ENCODE measurements around the gene ATP6V1G2. TPM values are rescaled to one million over a fixed set of nuclear protein-coding genes. Genes with fewer than 3 reads are reported as not detected.

ATP6V1G2 gene
- 0.21 and 1.2 TPM in 2 replicates for total RNA-seq

DNA sequence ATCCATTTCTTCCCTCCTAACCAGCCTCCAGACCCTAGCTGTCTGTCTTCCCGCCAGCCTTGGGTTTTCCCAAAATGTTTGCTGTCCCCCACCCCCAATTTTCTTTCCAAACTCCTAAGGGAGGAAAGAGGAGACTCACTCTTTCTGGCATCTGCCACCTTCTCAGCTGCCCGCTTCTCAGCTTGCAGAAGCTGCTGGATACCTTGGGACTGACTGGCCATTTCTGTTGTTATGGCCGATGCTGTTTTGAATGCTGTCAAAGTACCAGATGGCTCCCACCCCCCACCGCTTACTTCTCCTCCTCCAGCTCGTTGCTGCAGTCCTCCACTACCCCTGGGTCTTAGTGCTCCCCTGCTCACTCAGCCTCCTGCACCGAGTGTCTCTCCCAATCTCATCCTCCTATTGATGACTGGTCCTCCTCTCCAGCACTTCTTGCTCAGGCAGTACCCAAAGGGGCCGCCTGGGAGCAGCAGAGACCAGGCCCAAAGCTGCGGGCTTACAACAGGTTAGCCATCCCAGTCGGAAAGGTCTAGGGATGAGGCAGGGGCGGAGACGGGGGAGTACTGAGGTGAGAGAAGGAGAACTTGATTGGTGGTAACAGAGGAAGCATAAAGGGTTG, at the start of gene ATP6V1G2:
Gene ATP6V1G2 (minus strand): TSS at position 270 of the 619 bp plus-strand sequence. CDS start 49 bp downstream, at position 221.

DNA sequence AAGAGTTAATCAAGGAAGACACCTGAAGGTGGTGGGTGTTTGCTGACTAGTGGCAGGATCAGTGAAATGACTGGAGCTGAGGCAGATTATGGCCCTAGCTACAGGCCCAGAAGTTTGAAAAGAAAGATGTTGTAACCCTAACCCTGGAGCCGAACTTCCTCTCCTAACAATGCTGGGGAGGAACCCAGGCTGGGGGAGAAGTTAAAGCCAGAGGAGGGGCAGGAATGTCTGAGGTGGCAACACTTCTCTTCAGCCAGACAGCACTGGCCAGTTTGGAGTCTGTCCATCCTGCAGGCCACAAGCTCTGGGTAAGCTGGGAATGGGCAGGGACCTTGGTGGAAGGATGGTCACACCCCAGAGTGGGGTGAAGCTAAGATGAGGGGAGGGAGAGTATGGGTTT, 39.6 kb upstream of the ATP6V1G2 start, which contains the start of gene LST1:
Gene LST1 (plus strand): TSS at position 270 of the 400 bp plus-strand sequence. CDS start 1,023 bp downstream, outside the sequence.

GRCh38 chr6:31582230-31582643, 35.8 kb upstream of the ATP6V1G2 start, which contains the start of gene LTB:
LTB (minus strand) TSS chr6:31582424; CDS start chr6:31582417, 7 bp downstream.

DNA sequence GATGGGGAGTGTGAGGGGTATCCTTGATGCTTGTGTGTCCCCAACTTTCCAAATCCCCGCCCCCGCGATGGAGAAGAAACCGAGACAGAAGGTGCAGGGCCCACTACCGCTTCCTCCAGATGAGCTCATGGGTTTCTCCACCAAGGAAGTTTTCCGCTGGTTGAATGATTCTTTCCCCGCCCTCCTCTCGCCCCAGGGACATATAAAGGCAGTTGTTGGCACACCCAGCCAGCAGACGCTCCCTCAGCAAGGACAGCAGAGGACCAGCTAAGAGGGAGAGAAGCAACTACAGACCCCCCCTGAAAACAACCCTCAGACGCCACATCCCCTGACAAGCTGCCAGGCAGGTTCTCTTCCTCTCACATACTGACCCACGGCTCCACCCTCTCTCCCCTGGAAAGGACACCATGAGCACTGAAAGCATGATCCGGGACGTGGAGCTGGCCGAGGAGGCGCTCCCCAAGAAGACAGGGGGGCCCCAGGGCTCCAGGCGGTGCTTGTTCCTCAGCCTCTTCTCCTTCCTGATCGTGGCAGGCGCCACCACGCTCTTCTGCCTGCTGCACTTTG, 29.0 kb upstream of the ATP6V1G2 start, which contains the start of gene TNF:
Gene TNF (plus strand): TSS at position 231 of the 567 bp plus-strand sequence. CDS start 177 bp downstream, at position 408.

GRCh38 chr6:31572041-31572911, 25.9 kb upstream of the ATP6V1G2 start, which contains the start of gene LTA:
LTA (plus strand) TSS chr6:31572289; CDS start chr6:31572743, 454 bp downstream.

DNA sequence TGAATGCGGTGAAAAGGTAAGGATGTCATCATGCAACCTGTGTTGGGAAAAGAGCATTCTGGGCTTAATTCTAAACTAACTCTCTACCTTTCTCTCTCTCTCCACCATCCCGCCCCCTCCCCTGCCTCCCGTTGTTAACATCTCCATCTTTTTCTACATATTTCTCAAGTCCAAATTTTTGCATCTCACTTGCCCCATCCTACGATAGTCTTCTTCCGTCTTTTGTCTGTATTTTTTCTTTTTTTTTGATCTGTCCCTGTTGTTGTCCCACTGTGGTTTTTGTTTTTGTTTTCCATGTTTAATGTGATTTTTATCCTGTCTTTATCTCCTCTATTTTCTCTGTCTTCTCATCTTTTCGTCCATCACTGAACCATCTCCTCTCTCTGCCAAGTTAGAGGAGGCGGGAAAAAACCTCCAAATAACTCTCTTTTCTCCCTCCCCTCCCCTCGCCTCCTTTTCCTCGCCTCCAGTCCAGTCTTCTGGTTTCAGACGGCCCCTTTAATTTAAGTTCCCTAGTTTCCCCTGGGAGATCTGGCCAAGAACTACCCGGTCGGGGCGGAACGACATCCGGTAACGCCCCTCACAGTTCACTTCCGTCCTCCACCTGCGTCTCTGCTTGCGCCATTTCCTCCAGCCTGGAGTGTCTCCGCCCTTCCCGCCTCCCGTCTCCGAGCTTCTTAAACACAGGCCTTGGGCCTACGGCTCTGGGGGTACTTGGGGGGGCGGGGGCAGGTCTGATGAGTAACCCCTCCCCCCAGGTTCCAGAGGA, 734 bp upstream of the ATP6V1G2 start, which contains the start of gene NFKBIL1:
Gene NFKBIL1 (plus strand): TSS at position 651 of the 769 bp plus-strand sequence. CDS start 87 bp downstream, at position 738.

DNA sequence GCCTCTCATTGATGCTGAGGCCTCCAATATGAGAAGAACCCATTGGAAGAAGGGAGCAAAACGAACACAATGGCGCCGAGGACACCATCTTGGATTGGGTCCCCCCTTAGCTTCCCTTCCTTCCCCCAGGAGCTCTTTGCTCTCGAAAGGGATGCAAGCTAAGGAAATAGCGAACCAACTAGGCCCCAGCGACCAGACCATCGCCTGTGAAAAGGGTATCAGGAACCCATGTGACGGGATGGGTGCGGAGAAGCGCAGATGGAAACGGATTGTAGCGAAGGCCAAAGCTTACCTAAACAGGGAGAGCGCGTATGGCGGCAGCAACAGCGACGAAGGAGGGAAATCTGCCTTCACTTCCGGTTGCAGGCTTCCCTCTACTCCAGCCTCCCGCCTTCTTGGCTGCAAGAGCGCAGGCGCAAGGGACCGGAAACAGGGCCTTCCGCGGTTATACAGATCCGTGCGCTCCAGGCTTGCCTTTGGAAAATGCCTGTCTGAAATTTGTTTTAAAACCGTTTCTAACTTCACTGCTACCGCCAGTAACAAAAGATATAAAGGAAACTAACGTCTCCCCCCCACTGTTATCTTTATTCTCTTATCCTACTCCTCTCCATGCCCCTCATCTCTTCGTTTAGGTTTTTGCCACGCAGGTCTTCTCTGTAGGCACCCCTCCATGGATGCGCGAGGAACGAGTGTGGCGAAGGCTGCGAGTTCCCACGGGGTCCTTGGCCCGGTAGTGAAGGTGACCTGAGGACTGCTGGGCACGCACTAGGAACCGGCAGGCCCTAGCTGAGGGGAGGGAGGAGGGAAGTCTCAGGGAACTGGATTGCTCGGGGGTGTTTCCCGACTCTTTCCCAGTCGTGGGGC, 4.5 kb downstream of the ATP6V1G2 start, which contains the start of gene DDX39B:
Gene DDX39B (minus strand): TSS at position 346 of the 864 bp plus-strand sequence. CDS start 1,471 bp downstream, outside the sequence.

GRCh38 chr6:31528821-31529328, 17.5 kb downstream of the ATP6V1G2 start, which contains the start of gene MCCD1:
MCCD1 (plus strand) TSS chr6:31528962; CDS start chr6:31529015, 53 bp downstream.

GRCh38 chr6:31497531-31498476, 48.6 kb downstream of the ATP6V1G2 start, which contains the start of gene MICB:
MICB (plus strand) TSS chr6:31498145; CDS start chr6:31498194, 49 bp downstream.

Other genes starting within 250 kb of the ATP6V1G2 start
- gene HLA-B, start 189.4 kb downstream of the ATP6V1G2 start, total RNA-seq = 37.1 and 164 TPM in 2 replicates
- gene MICA, start 143.0 kb downstream of the ATP6V1G2 start, total RNA-seq = 28.7 and 56.9 TPM in 2 replicates
- gene MICB, start 48.5 kb downstream of the ATP6V1G2 start, total RNA-seq = 4.7 and 9.9 TPM in 2 replicates
- not detected in 2 replicates for gene MCCD1, start 17.6 kb downstream of the ATP6V1G2 start, total RNA-seq
- 279 and 313 TPM in 2 replicates for gene DDX39B, start 4.6 kb downstream of the ATP6V1G2 start, total RNA-seq
- gene NFKBIL1, start 1.0 kb upstream of the ATP6V1G2 start, total RNA-seq = 43.6 and 54.6 TPM in 2 replicates
- not detected in 2 replicates for gene LTA, start 25.7 kb upstream of the ATP6V1G2 start, total RNA-seq
- 4.3 TPM in 1 of 2 replicates, not detected in the other for gene TNF, start 29.0 kb upstream of the ATP6V1G2 start, total RNA-seq
- gene LTB, start 35.8 kb upstream of the ATP6V1G2 start, total RNA-seq = 6.7 TPM in 1 of 2 replicates, not detected in the other
- not detected in 2 replicates for gene LST1, start 39.7 kb upstream of the ATP6V1G2 start, total RNA-seq
- not detected in 2 replicates for gene NCR3, start 46.4 kb upstream of the ATP6V1G2 start, total RNA-seq
- not detected in 2 replicates for gene AIF1, start 68.6 kb upstream of the ATP6V1G2 start, total RNA-seq
- gene PRRC2A, start 74.1 kb upstream of the ATP6V1G2 start, total RNA-seq = 23.6 and 35.6 TPM in 2 replicates
- 128 and 161 TPM in 2 replicates for gene BAG6, start 106.1 kb upstream of the ATP6V1G2 start, total RNA-seq
- 0.96 and 1.3 TPM in 2 replicates for gene APOM, start 109.3 kb upstream of the ATP6V1G2 start, total RNA-seq
- gene C6orf47, start 114.2 kb upstream of the ATP6V1G2 start, total RNA-seq = 26.7 and 27.1 TPM in 2 replicates
- 7.0 and 12.0 TPM in 2 replicates for gene GPANK1, start 118.4 kb upstream of the ATP6V1G2 start, total RNA-seq
- 84.2 and 103 TPM in 2 replicates for gene CSNK2B, start 119.5 kb upstream of the ATP6V1G2 start, total RNA-seq
- gene LY6G5B, start 123.4 kb upstream of the ATP6V1G2 start, total RNA-seq = under 0.01 and 0.43 TPM in 2 replicates
- not detected in 2 replicates for gene LY6G5C, start 134.5 kb upstream of the ATP6V1G2 start, total RNA-seq
- gene ABHD16A, start 156.7 kb upstream of the ATP6V1G2 start, total RNA-seq = 25.2 and 40.2 TPM in 2 replicates
- not detected in 2 replicates for gene LY6G6F, start 160.3 kb upstream of the ATP6V1G2 start, total RNA-seq
- not detected in 2 replicates for gene LY6G6D, start 168.7 kb upstream of the ATP6V1G2 start, total RNA-seq
- gene LY6G6C, start 175.1 kb upstream of the ATP6V1G2 start, total RNA-seq = not detected in 2 replicates
- gene MPIG6B, start 176.8 kb upstream of the ATP6V1G2 start, total RNA-seq = not detected in 2 replicates
- gene DDAH2, start 182.7 kb upstream of the ATP6V1G2 start, total RNA-seq = 11.5 and 45.8 TPM in 2 replicates
- gene CLIC1, start 189.9 kb upstream of the ATP6V1G2 start, total RNA-seq = 454 and 1,059 TPM in 2 replicates
- 4.3 and 5.8 TPM in 2 replicates for gene MSH5, start 193.4 kb upstream of the ATP6V1G2 start, total RNA-seq
- gene SAPCD1, start 216.0 kb upstream of the ATP6V1G2 start, total RNA-seq = not detected in 2 replicates
- 0.43 and 0.48 TPM in 2 replicates for gene VWA7, start 230.7 kb upstream of the ATP6V1G2 start, total RNA-seq
- 61.0 and 64.8 TPM in 2 replicates for gene VARS1, start 249.1 kb upstream of the ATP6V1G2 start, total RNA-seq